ENCODE data around the gene VPS72.

GRCh38 chr1:151237678-151238466, 47.9 kb upstream of the VPS72 start:
- TF ChIP-seq CTCF (IDR thresholded peaks at IDR 0.05 in 2 of 3, conservative IDR thresholded peaks at IDR 0.05 in 1 of 3; ENCODE audit: borderline replicate concordance in 1 of 3, insufficient read depth in 1 of 3, low read depth in 2 of 3, low read length in 2 of 3): no peak
- no peak for TF ChIP-seq POLR2A (IDR thresholded peaks at IDR 0.05; ENCODE audit: borderline replicate concordance, extremely low read depth, insufficient read depth, insufficient read length)

Measured in HCT116 (cell line).